ENCODE measurements around the gene SCAMP5.

Gene SCAMP5

DNA sequence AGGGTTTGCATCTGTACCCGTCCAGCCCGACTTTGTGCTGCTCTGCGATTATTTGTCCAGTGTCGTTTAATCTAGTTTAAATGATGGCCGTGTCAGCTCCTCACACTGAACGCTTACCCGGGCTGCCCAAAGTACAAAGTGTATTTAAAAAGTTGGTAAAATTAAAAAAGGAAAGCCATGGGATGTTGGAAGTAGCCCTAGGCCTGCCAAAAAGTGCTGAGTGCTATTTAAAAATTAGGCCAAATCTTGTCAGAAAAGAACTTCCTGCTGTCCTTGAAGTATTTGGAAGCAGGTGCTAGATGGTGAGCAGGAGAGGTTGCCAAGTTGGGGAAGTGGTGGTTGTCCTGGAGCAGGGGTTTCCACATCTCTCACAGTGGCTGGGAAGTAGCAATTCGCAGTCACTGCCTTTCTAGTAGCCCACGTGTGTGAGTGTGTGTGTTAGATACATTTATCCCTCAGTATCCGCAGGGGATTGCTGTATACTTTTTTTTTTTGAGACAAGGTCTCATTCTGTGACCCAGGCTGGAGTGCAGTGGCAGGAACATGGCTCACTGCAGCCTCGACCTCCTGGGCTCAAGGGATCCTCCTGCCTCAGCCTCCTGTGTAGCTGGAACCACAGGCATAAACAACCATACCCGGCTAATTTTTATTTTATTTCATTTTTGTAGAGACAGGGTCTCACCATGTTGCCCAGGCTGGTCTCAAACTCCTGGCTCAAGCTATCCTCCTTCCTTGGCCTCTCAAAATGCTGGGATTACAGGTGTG, 28.7 kb downstream of the SCAMP5 start:
- Histone ChIP-seq H3K9ac (ENCODE audit: low read length) (peak overlapping the region; percentile 100), H3K36me3 (ENCODE audit: control insufficient read depth, insufficient read depth, low read length, severe bottlenecking) (peaks cover 4% of the 10 kb centered on the region), H3K4me1 (ENCODE audit: control insufficient read depth, insufficient read depth, low read length) (peaks cover 19% of the 10 kb centered on the region), H3K27me3 (replicated peaks; ENCODE audit: control insufficient read depth, insufficient read depth, low read length) (no peaks in the 10 kb centered on the region), H3K9me3 (ENCODE audit: control insufficient read depth, low read length) (no peaks in the 10 kb centered on the region), H3K4me3 (ENCODE audit: low read length) (peak overlapping the region; percentile 99)
- DNase-seq (ENCODE audit: low read depth) = peak; percentile 54

DNA sequence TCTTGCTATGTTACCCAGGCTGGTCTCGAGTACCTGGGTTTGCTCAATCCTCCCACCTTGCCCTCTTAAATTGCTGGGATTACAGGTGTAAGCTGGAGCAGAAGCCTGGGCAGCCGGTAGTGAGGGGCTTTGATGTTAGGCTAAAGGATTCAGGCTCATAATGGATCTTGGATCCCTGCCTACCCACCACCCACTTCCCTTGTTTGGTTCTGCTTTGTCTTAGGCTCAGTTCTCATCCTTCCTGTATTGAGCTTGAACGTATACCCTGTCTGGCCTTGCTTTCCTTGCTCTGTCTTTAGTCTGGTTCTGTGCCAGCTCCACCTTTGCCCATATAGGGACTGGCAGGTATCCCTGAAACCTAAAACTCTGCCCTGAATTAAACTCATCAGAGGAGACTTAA, 29.7 kb downstream of the SCAMP5 start:
- Histone ChIP-seq H3K36me3 (ENCODE audit: control insufficient read depth, insufficient read depth, low read length, severe bottlenecking) (peaks cover 4% of the 10 kb centered on the region), H3K9me3 (ENCODE audit: control insufficient read depth, low read length) (no peaks in the 10 kb centered on the region), H3K9ac (ENCODE audit: low read length) (peak overlapping the region; percentile 23), H3K4me1 (ENCODE audit: control insufficient read depth, insufficient read depth, low read length) (peaks cover 24% of the 10 kb centered on the region), H3K27me3 (replicated peaks; ENCODE audit: control insufficient read depth, insufficient read depth, low read length) (no peaks in the 10 kb centered on the region), H3K4me3 (ENCODE audit: low read length) (no peak overlapping the region)
- DNase-seq (ENCODE audit: low read depth) = no peak

DNA sequence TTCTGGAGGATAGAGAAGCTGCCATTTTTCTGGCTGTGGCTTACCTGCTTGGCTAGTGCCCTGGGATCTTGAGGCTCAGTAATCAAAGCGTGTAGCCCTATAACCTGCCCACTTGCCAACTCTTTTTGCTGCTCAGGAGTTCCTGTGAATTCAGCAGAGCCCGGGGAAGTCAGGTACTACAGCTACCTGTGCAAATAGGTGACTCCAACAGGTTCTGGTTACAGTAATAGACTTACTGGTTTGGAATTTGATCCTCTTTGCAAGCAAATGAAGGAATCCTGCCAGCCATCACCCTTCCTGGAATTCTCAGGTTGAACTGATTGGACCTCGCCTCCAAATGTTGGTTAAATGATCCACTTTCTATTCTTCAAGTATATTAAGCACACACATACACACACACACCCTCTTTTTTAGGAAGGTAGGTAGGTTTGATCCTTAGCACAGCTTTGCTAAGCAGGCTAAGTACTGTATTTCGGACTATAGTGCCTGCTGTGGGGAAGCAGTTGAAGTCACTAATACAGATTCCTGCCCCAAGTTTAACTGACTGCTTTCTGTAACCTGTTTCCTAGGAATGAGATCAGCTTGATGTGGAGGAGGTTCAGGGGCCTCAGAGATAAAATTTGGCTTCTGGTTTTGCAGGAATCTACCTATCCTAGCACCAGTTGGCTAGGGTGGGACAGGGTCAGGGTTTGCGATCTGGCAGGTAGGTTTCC, 30.3 kb downstream of the SCAMP5 start:
- Histone ChIP-seq H3K9ac (ENCODE audit: low read length) (no peak overlapping the region), H3K36me3 (ENCODE audit: control insufficient read depth, insufficient read depth, low read length, severe bottlenecking) (peaks cover 4% of the 10 kb centered on the region), H3K27me3 (replicated peaks; ENCODE audit: control insufficient read depth, insufficient read depth, low read length) (no peaks in the 10 kb centered on the region), H3K4me3 (ENCODE audit: low read length) (no peak overlapping the region), H3K4me1 (ENCODE audit: control insufficient read depth, insufficient read depth, low read length) (peaks cover 30% of the 10 kb centered on the region), H3K9me3 (ENCODE audit: control insufficient read depth, low read length) (no peaks in the 10 kb centered on the region)
- DNase-seq (ENCODE audit: low read depth) = no peak

DNA sequence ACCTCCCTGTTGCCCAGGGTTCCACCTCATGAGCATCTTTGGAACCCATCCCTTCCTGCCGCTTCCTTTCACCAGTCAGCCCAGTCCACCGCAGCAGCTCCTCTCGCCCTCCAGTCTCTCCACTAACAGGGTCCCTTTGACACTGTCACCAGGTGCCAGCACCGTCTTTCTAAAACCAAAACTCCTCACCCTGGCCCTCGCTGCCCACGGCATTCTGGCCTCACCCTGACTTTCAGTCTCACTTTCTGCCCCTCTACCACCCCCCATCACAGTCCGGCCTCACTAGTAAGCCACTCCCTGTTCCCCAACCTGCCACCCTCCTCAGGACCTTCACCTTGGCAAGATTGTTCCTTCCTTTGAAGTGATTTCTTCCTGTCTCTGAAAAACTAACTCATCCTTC, 32.2 kb downstream of the SCAMP5 start:
- no peak for DNase-seq (ENCODE audit: low read depth)
- Histone ChIP-seq H3K4me1 (ENCODE audit: control insufficient read depth, insufficient read depth, low read length) (peaks cover 36% of the 10 kb centered on the region), H3K36me3 (ENCODE audit: control insufficient read depth, insufficient read depth, low read length, severe bottlenecking) (peaks cover 4% of the 10 kb centered on the region), H3K4me3 (ENCODE audit: low read length) (no peak overlapping the region), H3K9me3 (ENCODE audit: control insufficient read depth, low read length) (no peaks in the 10 kb centered on the region), H3K27me3 (replicated peaks; ENCODE audit: control insufficient read depth, insufficient read depth, low read length) (no peaks in the 10 kb centered on the region), H3K9ac (ENCODE audit: low read length) (peak overlapping the region; percentile 9)

DNA sequence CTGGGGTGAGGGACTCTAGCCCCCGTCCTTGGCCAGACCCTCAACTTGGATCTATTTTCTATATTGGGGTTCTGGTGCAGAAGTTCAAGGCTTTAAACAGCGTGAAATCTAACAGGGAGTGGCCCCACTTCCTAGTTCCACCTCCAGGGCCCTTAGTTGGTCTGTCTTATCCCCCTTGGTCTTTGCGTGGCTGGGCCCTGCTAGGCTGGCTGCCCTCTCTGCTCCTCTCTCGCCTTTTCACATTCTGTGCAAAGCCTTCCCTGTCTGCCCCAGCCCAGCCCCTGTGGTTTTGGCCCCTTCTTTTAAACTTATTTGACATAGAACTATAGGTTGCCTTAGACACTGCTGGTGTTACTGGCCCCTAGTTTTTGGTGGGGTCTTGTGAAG, 33.6 kb downstream of the SCAMP5 start:
- no peaks in the 10 kb centered on the region for H3K27me3 ChIP-seq (replicated peaks; ENCODE audit: control insufficient read depth, insufficient read depth, low read length)
- peak overlapping the region; percentile 84 for H3K9ac ChIP-seq (ENCODE audit: low read length)
- no peak overlapping the region for H3K4me3 ChIP-seq (ENCODE audit: low read length)
- peaks cover 34% of the 10 kb centered on the region for H3K4me1 ChIP-seq (ENCODE audit: control insufficient read depth, insufficient read depth, low read length)
- no peak for DNase-seq (ENCODE audit: low read depth)
- H3K36me3 ChIP-seq (ENCODE audit: control insufficient read depth, insufficient read depth, low read length, severe bottlenecking) = peaks cover 4% of the 10 kb centered on the region
- H3K9me3 ChIP-seq (ENCODE audit: control insufficient read depth, low read length) = no peaks in the 10 kb centered on the region

DNA sequence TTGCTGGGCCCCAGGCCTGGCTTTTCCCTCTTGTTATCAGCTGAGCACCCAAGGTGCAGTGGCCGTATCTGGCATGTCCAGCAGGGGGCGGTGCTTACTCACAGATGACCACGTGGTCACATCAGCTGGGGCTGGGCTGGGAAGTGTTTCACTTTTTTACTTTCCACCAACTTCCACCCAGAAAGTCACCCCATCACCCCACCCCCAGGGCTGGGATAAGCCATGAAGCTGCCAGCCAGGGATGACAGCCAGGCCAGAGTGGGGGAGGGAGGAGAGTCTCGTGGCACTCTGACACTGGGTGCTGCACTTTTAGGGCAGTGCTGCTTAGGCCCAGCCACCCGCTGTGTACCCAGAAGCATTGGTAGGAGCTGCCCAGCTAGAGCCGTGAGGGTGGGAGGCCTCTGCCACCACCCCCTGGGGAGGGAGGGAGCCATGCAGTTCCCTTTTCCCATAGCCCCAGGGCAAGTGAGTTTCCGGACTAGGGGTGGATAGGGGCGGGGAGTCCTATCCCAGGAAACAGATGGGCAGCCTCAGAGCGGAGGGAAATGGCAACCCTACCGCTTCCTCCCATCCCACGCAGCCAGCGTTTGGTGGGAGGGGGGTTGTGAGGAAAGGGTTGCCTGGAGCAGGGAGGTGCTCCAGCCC, 34.1 kb downstream of the SCAMP5 start:
- Histone ChIP-seq H3K4me3 (ENCODE audit: low read length) (peak overlapping the region; percentile 63), H3K4me1 (ENCODE audit: control insufficient read depth, insufficient read depth, low read length) (peaks cover 28% of the 10 kb centered on the region), H3K27me3 (replicated peaks; ENCODE audit: control insufficient read depth, insufficient read depth, low read length) (no peaks in the 10 kb centered on the region), H3K9me3 (ENCODE audit: control insufficient read depth, low read length) (no peaks in the 10 kb centered on the region), H3K36me3 (ENCODE audit: control insufficient read depth, insufficient read depth, low read length, severe bottlenecking) (peaks cover 4% of the 10 kb centered on the region), H3K9ac (ENCODE audit: low read length) (peak overlapping the region; percentile 84)
- peak; percentile 95 for DNase-seq (ENCODE audit: low read depth)

DNA sequence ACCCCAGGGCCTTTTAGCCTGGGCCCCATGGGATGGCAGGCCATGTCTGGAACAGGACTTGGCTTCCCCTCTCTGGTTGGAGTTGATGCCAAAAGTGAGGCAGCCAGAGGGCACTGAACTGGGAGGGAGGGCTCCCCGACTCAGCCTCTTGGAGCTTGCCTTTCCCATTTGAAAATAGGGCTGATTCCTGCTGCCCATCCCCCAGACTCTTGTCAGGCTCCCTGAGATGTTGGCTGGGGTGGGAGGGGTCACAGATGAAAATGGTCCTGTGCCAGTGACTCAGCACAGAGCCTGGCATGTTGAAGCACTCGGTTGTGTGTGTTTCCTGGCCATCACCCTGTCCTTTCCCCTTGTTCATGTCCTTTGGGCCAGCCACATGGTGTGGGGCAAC, 34.7 kb downstream of the SCAMP5 start:
- Histone ChIP-seq H3K4me1 (ENCODE audit: control insufficient read depth, insufficient read depth, low read length) (peaks cover 27% of the 10 kb centered on the region), H3K9me3 (ENCODE audit: control insufficient read depth, low read length) (no peaks in the 10 kb centered on the region), H3K36me3 (ENCODE audit: control insufficient read depth, insufficient read depth, low read length, severe bottlenecking) (peaks cover 4% of the 10 kb centered on the region), H3K27me3 (replicated peaks; ENCODE audit: control insufficient read depth, insufficient read depth, low read length) (no peaks in the 10 kb centered on the region), H3K4me3 (ENCODE audit: low read length) (peak overlapping the region; percentile 63), H3K9ac (ENCODE audit: low read length) (peak overlapping the region; percentile 84)
- peak; percentile 28 for DNase-seq (ENCODE audit: low read depth)

DNA sequence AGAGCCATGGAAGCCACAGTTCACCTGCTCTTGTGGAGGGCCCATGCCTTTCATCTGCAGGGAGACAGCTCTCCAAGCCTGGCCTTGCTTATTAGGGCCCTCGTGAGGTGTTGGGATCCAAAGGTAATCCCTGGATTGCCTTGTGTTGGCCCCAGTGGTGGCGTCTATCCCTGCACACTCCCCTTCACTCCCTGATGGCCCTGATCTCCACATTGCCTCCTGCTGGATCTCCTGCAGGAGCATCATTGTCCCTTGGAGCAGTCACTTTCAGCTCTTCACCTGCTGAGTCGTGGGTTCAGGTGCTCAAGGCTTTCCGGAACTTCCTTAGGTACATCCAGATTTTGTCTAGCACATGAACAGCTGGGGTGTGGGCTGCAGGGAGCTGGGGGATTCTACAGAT, 35.1 kb downstream of the SCAMP5 start:
- Histone ChIP-seq H3K9me3 (ENCODE audit: control insufficient read depth, low read length) (no peaks in the 10 kb centered on the region), H3K4me1 (ENCODE audit: control insufficient read depth, insufficient read depth, low read length) (peaks cover 27% of the 10 kb centered on the region), H3K36me3 (ENCODE audit: control insufficient read depth, insufficient read depth, low read length, severe bottlenecking) (peaks cover 4% of the 10 kb centered on the region), H3K27me3 (replicated peaks; ENCODE audit: control insufficient read depth, insufficient read depth, low read length) (no peaks in the 10 kb centered on the region), H3K9ac (ENCODE audit: low read length) (peak overlapping the region; percentile 48), H3K4me3 (ENCODE audit: low read length) (no peak overlapping the region)
- DNase-seq (ENCODE audit: low read depth) = no peak

DNA sequence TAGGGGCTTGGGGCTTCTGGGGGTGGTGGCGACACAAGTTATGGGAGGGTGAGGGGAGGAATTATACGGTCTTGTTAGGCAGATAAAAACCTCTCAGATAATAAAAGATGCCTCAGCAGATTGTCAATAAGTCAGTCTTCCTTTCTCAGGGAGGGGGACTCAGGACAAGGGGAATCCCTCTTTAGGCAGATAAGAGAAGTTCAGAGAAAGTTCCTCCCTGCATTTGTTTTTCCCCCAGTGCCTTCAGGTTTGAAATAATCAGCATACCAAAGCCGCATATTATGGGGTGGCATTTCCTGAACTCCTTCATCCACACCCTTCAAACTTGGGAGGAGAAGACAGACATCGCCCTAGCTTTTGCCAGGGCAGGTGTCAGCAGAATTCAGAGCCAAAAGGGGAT, 36.5 kb downstream of the SCAMP5 start:
- peaks cover 30% of the 10 kb centered on the region for H3K4me1 ChIP-seq (ENCODE audit: control insufficient read depth, insufficient read depth, low read length)
- DNase-seq (ENCODE audit: low read depth) = no peak
- H3K4me3 ChIP-seq (ENCODE audit: low read length) = no peak overlapping the region
- no peaks in the 10 kb centered on the region for H3K27me3 ChIP-seq (replicated peaks; ENCODE audit: control insufficient read depth, insufficient read depth, low read length)
- no peaks in the 10 kb centered on the region for H3K36me3 ChIP-seq (ENCODE audit: control insufficient read depth, insufficient read depth, low read length, severe bottlenecking)
- no peaks in the 10 kb centered on the region for H3K9me3 ChIP-seq (ENCODE audit: control insufficient read depth, low read length)
- no peak overlapping the region for H3K9ac ChIP-seq (ENCODE audit: low read length)

DNA sequence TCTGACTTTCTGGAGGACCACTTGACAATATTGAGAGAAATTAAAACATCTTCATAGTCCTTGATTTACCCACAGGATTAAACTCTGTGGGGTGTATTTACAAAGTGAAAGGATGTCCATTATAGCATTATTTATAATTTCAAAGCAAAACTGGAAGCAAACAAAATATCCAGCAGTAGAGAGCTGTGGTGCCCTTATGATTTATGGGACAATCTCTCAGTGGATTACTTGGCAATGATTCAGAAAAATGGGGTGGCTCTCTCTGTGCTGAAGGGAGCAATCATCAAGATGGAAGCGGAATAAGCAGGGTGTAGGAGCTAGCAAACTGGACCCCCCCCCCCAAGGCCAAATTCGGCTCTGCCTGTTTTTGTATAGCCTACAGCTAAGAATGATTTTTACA, 37.0 kb downstream of the SCAMP5 start:
- Histone ChIP-seq H3K4me3 (ENCODE audit: low read length) (no peak overlapping the region), H3K36me3 (ENCODE audit: control insufficient read depth, insufficient read depth, low read length, severe bottlenecking) (no peaks in the 10 kb centered on the region), H3K9me3 (ENCODE audit: control insufficient read depth, low read length) (no peaks in the 10 kb centered on the region), H3K4me1 (ENCODE audit: control insufficient read depth, insufficient read depth, low read length) (peaks cover 30% of the 10 kb centered on the region), H3K27me3 (replicated peaks; ENCODE audit: control insufficient read depth, insufficient read depth, low read length) (no peaks in the 10 kb centered on the region), H3K9ac (ENCODE audit: low read length) (no peak overlapping the region)
- no peak for DNase-seq (ENCODE audit: low read depth)

DNA sequence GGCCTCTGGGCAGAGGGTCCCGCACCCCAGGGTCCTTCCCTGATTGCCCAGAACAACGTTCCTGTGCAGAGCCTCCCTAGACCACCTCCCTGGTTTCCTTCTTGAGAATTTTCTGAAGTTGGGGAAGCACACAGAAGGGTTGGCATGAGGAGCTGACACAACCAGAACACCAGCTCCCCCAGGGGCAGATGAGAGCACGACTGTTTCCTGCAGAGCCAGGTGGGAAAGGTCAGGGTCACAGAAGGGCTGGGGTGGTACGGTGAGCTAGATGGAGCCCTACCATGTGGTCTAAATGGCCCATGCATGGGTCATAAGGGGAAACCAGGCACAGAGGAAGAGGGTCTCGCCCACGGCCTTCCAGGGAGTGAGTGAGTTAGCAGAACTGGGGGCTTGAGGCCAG, 38.4 kb downstream of the SCAMP5 start:
- peaks cover 30% of the 10 kb centered on the region for H3K4me1 ChIP-seq (ENCODE audit: control insufficient read depth, insufficient read depth, low read length)
- no peak overlapping the region for H3K9ac ChIP-seq (ENCODE audit: low read length)
- no peaks in the 10 kb centered on the region for H3K27me3 ChIP-seq (replicated peaks; ENCODE audit: control insufficient read depth, insufficient read depth, low read length)
- H3K4me3 ChIP-seq (ENCODE audit: low read length) = no peak overlapping the region
- no peaks in the 10 kb centered on the region for H3K36me3 ChIP-seq (ENCODE audit: control insufficient read depth, insufficient read depth, low read length, severe bottlenecking)
- DNase-seq (ENCODE audit: low read depth) = no peak
- H3K9me3 ChIP-seq (ENCODE audit: control insufficient read depth, low read length) = no peaks in the 10 kb centered on the region

Measured in adipocyte (in vitro differentiated cells).